ENCODE measurements around the gene PCDHGC5. TPM values are rescaled to one million over a fixed set of nuclear protein-coding genes. Genes with fewer than 3 reads are reported as not detected.

The PCDHGC5 gene
- total RNA-seq, 2 experiments from 2014 or later: not detected

- DNase-seq: no peak
- CTCF ChIA-PET: interaction anchor here (0.7 to 2.0 kb wide), 4 partner anchors 19 to 124 kb away, joined by 3 to 11 read pairs (median 3); partner anchors contain the start of gene PCDHGB3
- H3K9me3 Mint-ChIP-seq: no peaks in the 10 kb centered on the region
- no peak overlapping the region for H3K27ac Mint-ChIP-seq
- peaks cover 73% of the 10 kb centered on the region for H3K27me3 Mint-ChIP-seq
- no peaks in the 10 kb centered on the region for H3K36me3 Mint-ChIP-seq (ENCODE audit: low read depth)
- no peak overlapping the region for H3K4me3 Mint-ChIP-seq
- POLR2A ChIA-PET: interaction anchor here (0.8 to 1.7 kb wide), 4 partner anchors 13 to 174 kb away, joined by 3 to 4 read pairs (median 4); partner anchors contain the start of gene PCDHGC3
- peaks cover 8% of the 10 kb centered on the region for H3K4me1 Mint-ChIP-seq
These were observed 4.9 kb downstream of the PCDHGC5 start for GRCh38 chr5:141493500-141494422.

GRCh38 chr5:141494761-141495452 is 6.0 kb downstream of the PCDHGC5 start:
- POLR2A ChIA-PET: interaction anchor here (0.6 kb wide), 1 partner anchor 749 kb away, joined by 3 read pairs; no protein-coding TSS in a partner anchor
- no peak overlapping the region for H3K27ac Mint-ChIP-seq
- H3K27me3 Mint-ChIP-seq: peaks cover 66% of the 10 kb centered on the region

GRCh38 chr5:141495453-141495811 is 6.6 kb downstream of the PCDHGC5 start:
- H3K36me3 Mint-ChIP-seq (ENCODE audit: low read depth): no peaks in the 10 kb centered on the region
- DNase-seq: no peak
- H3K9me3 Mint-ChIP-seq: no peaks in the 10 kb centered on the region
- H3K4me1 Mint-ChIP-seq: peaks cover 8% of the 10 kb centered on the region
- peaks cover 61% of the 10 kb centered on the region for H3K27me3 Mint-ChIP-seq
- CTCF ChIA-PET: no interaction called here
- POLR2A ChIA-PET: no interaction called here
- H3K27ac Mint-ChIP-seq: no peak overlapping the region
- no peak overlapping the region for H3K4me3 Mint-ChIP-seq

More at GRCh38 chr5:141494761-141495452, 6.0 kb downstream of the PCDHGC5 start:
- CTCF ChIA-PET: no interaction called here
- DNase-seq: no peak
- Mint-ChIP-seq H3K36me3 (ENCODE audit: low read depth) (no peaks in the 10 kb centered on the region), H3K4me1 (peaks cover 8% of the 10 kb centered on the region), H3K4me3 (no peak overlapping the region), H3K9me3 (no peaks in the 10 kb centered on the region)

- no peak overlapping the region for H3K27ac Mint-ChIP-seq
- no peaks in the 10 kb centered on the region for H3K9me3 Mint-ChIP-seq
- H3K4me3 Mint-ChIP-seq: no peak overlapping the region
- no peak for DNase-seq
- peaks cover 8% of the 10 kb centered on the region for H3K4me1 Mint-ChIP-seq
- ChIA-PET CTCF (no interaction called here), POLR2A (no interaction called here)
- no peaks in the 10 kb centered on the region for H3K36me3 Mint-ChIP-seq (ENCODE audit: low read depth)
- peaks cover 55% of the 10 kb centered on the region for H3K27me3 Mint-ChIP-seq
These were observed 7.2 kb downstream of the PCDHGC5 start for GRCh38 chr5:141496038-141496437.

GRCh38 chr5:141501761-141502160 is 12.9 kb downstream of the PCDHGC5 start:
- Mint-ChIP-seq H3K4me3 (no peak overlapping the region), H3K4me1 (no peaks in the 10 kb centered on the region), H3K27me3 (peaks cover 4% of the 10 kb centered on the region), H3K9me3 (no peaks in the 10 kb centered on the region), H3K36me3 (ENCODE audit: low read depth) (no peaks in the 10 kb centered on the region), H3K27ac (no peak overlapping the region)
- POLR2A ChIA-PET: interaction anchor here (0.5 kb wide), 1 partner anchor 1832 kb away, joined by 3 read pairs; no protein-coding TSS in a partner anchor
- CTCF ChIA-PET: no interaction called here
- no peak for DNase-seq

- Mint-ChIP-seq H3K36me3 (ENCODE audit: low read depth) (no peaks in the 10 kb centered on the region), H3K9me3 (no peaks in the 10 kb centered on the region), H3K4me1 (no peaks in the 10 kb centered on the region), H3K27ac (no peak overlapping the region), H3K27me3 (no peaks in the 10 kb centered on the region), H3K4me3 (no peak overlapping the region)
- no peak for DNase-seq
- ChIA-PET CTCF (interaction anchor here (0.6 to 0.9 kb wide), 2 partner anchors 8 to 192 kb away, joined by 3 read pairs; no protein-coding TSS in a partner anchor), POLR2A (no interaction called here)
These were observed 14.8 kb downstream of the PCDHGC5 start for GRCh38 chr5:141503681-141504080.

GRCh38 chr5:141504216-141504615 is 15.3 kb downstream of the PCDHGC5 start:
- Mint-ChIP-seq H3K4me3 (no peak overlapping the region), H3K27ac (no peak overlapping the region), H3K9me3 (no peaks in the 10 kb centered on the region), H3K36me3 (ENCODE audit: low read depth) (no peaks in the 10 kb centered on the region), H3K4me1 (no peaks in the 10 kb centered on the region), H3K27me3 (no peaks in the 10 kb centered on the region)
- no peak for DNase-seq
- CTCF ChIA-PET: no interaction called here
- POLR2A ChIA-PET: interaction anchor here (0.6 kb wide), 1 partner anchor 62 kb away, joined by 3 read pairs; no protein-coding TSS in a partner anchor

GRCh38 chr5:141506381-141507155 is 17.7 kb downstream of the PCDHGC5 start:
- Mint-ChIP-seq H3K36me3 (ENCODE audit: low read depth) (no peaks in the 10 kb centered on the region), H3K4me1 (peaks cover 1% of the 10 kb centered on the region), H3K9me3 (no peaks in the 10 kb centered on the region), H3K27ac (no peak overlapping the region), H3K27me3 (no peaks in the 10 kb centered on the region), H3K4me3 (no peak overlapping the region)
- ChIA-PET CTCF (interaction anchor here (0.9 to 1.4 kb wide), 3 partner anchors 29 to 94 kb away, joined by 3 to 6 read pairs (median 4); partner anchors contain the start of genes PCDHGA10 and PCDHGA12), POLR2A (interaction anchor here (1.1 kb wide), 1 partner anchor 13 kb away, joined by 4 read pairs; no protein-coding TSS in a partner anchor)
- no peak for DNase-seq

- Mint-ChIP-seq H3K9me3 (no peaks in the 10 kb centered on the region), H3K27ac (no peak overlapping the region), H3K4me3 (no peak overlapping the region), H3K36me3 (ENCODE audit: low read depth) (no peaks in the 10 kb centered on the region), H3K4me1 (peaks cover 4% of the 10 kb centered on the region), H3K27me3 (no peaks in the 10 kb centered on the region)
- POLR2A ChIA-PET: interaction anchor here (1.1 kb wide), 1 partner anchor 14 kb away, joined by 4 read pairs; no protein-coding TSS in a partner anchor
- no peak for DNase-seq
- CTCF ChIA-PET: interaction anchor here (0.9 to 1.4 kb wide), 4 partner anchors 15 to 95 kb away, joined by 3 to 6 read pairs (median 4); partner anchors contain the start of genes PCDHGA10 and PCDHGA12
These were observed 18.7 kb downstream of the PCDHGC5 start for GRCh38 chr5:141507387-141508091.

- peaks cover 11% of the 10 kb centered on the region for H3K4me1 Mint-ChIP-seq
- no peaks in the 10 kb centered on the region for H3K9me3 Mint-ChIP-seq
- ChIA-PET CTCF (interaction anchor here (0.5 to 1.0 kb wide), 2 partner anchors 14 to 39 kb away, joined by 3 to 4 read pairs; no protein-coding TSS in a partner anchor), POLR2A (interaction anchor here (0.7 to 1.3 kb wide), 2 partner anchors 13 to 15 kb away, joined by 3 to 6 read pairs; no protein-coding TSS in a partner anchor)
- no peak overlapping the region for H3K4me3 Mint-ChIP-seq
- no peak for DNase-seq
- H3K27ac Mint-ChIP-seq: no peak overlapping the region
- peaks cover 5% of the 10 kb centered on the region for H3K36me3 Mint-ChIP-seq (ENCODE audit: low read depth)
- no peaks in the 10 kb centered on the region for H3K27me3 Mint-ChIP-seq
These were observed 19.5 kb downstream of the PCDHGC5 start for GRCh38 chr5:141508440-141508797.

- Mint-ChIP-seq H3K4me3 (no peak overlapping the region), H3K4me1 (peaks cover 17% of the 10 kb centered on the region), H3K27ac (no peak overlapping the region), H3K36me3 (ENCODE audit: low read depth) (peaks cover 10% of the 10 kb centered on the region), H3K27me3 (no peaks in the 10 kb centered on the region), H3K9me3 (no peaks in the 10 kb centered on the region)
- DNase-seq: no peak
- POLR2A ChIA-PET: interaction anchor here (0.7 to 1.4 kb wide), 4 partner anchors 13 to 189 kb away, joined by 3 to 6 read pairs (median 4); partner anchors contain the start of gene TAF7
- CTCF ChIA-PET: interaction anchor here (0.5 to 4.9 kb wide), 2 partner anchors 15 to 39 kb away, joined by 4 to 57 read pairs; no protein-coding TSS in a partner anchor
These were observed 20.1 kb downstream of the PCDHGC5 start for GRCh38 chr5:141508798-141509611.
